H1 (cell line): ENCODE measurements around the gene GCGR.
A peak's percentile ranks its signal among the peaks of the same experiment; 100 is the strongest.

ENCODE experiments used
- CREB1 ChIP-seq: IDR thresholded peaks from 2 replicates; pipeline ENCODE4 v1.6.1; 2012; ENCODE audit warnings: inconsistent platforms
- CTCF ChIP-seq, 3 experiments: IDR thresholded peaks; 1 replicate in 2 of 3; 2 replicates in 1 of 3; pipeline versions ENCODE4 v1.5.1 to v1.6.1; 2011; ENCODE audit warnings: low read length in 3 of 3, mild to moderate bottlenecking in 3 of 3, inconsistent platforms in 2 of 3, low read depth in 1 of 3, moderate library complexity in 1 of 3; ENCODE audit not compliant: insufficient read depth in 1 of 3; ENCODE audit errors: control extremely low read depth in 1 of 3
- MAFK ChIP-seq: IDR thresholded peaks from 2 replicates; pipeline ENCODE4 v1.6.1; 2012; ENCODE audit warnings: low read depth, mild to moderate bottlenecking, improper control_type of control experiment, low read length
- POU5F1 ChIP-seq: IDR thresholded peaks from 2 replicates; pipeline ENCODE4 v1.6.1; 2011; ENCODE audit warnings: low read depth, mild to moderate bottlenecking, low read length, moderate library complexity
- TAF1 ChIP-seq: IDR thresholded peaks from 2 replicates; pipeline ENCODE4 v1.6.1; 2011; ENCODE audit warnings: mild to moderate bottlenecking, low read depth, low read length

DNA sequence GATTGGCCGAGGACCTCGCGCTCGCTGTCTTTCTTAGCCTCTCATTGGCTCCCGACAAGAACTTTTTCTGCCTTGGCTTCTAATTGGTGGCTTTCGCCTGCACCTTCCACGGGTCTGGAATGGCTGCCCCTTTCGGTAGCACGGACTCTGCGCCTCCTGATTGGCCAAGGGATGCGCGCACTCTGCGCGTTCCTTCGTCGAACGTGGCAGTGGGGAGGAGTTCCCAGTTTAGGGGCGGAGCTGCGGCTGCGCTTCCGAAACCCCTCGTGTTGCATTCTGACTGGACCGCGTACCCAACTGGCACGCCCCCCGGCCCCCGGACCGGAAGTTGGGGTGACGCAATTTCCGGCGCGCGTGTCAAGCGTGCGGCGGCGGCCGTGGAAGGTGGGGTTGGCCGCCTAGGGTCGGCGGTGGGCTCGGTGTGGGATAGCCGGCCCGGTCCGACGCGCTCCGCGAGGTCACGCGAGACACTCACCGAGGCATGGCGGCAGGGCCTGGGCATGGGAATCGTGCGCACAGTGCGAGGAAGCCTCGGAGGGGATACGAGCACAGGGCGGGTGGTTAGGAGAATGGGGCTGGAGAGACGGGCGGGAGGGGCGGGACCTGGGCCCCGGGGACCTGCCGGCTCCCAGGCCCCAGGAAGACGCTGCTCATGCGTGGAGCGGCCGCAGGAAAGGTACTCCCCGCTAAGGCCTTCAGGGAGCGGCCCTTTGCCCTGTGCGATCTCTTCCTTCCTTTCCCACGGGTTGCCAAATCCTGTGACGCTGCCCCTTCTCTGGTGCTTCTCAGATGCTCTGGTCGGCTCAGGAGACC is 57.0 kb downstream of the GCGR start:
- TF ChIP-seq CTCF (IDR thresholded peaks at IDR 0.05; ENCODE audit: control extremely low read depth in 1 of 3, insufficient read depth in 1 of 3, low read depth in 1 of 3, low read length in 3 of 3) = no peak
- TF ChIP-seq MAFK = peak; percentile 40; the same call in 1 of the 2 replicates
- peak; percentile 83 for TF ChIP-seq TAF1
- peak; percentile 91 for TF ChIP-seq CREB1
- no peak for TF ChIP-seq POU5F1
